HG02763 (cell line): ENCODE data around the gene GRPEL2.
A peak's percentile ranks its signal among the peaks of the same experiment; 100 is the strongest.

Experiments
- ATAC-seq: cut with Tn5 transposase; IDR thresholded peaks from one replicate; pipeline ENCODE4 v1.9.1; 2021; ENCODE audit warnings: mild to moderate bottlenecking, moderate library complexity; ENCODE audit not compliant: unreplicated experiment

The GRPEL2 gene

DNA sequence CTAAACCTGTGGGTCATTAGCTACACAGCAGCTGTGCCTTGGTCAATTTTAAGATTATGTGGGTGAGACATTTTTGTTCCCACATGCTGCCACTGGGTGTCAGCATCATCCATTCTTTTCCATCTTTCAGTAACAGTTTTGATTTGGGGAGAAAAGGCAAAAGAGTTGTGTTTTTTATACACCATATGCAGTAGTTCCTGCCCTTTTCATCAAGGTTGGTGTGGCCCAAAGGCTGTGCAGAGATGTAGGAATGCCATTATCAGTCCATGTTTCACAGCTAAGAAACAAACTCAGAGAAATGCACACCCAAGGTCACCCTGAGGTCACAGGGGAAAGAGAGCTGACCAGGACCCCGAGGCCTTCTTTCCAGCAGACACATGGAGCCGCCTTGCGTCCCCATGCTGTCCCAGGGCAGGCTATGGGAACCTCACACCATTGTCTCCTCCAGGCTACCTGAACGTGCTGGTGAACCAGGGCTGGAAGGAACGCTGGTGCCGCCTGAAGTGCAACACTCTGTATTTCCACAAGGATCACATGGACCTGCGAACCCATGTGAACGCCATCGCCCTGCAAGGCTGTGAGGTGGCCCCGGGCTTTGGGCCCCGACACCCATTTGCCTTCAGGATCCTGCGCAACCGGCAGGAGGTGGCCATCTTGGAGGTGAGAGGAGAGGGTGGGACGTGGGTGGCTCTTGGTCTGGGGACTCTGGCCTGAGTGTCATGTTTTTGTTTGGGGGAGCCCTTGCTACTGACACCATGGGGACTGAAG lies 27.8 kb upstream of the GRPEL2 start:
- ATAC-seq: no peak

DNA sequence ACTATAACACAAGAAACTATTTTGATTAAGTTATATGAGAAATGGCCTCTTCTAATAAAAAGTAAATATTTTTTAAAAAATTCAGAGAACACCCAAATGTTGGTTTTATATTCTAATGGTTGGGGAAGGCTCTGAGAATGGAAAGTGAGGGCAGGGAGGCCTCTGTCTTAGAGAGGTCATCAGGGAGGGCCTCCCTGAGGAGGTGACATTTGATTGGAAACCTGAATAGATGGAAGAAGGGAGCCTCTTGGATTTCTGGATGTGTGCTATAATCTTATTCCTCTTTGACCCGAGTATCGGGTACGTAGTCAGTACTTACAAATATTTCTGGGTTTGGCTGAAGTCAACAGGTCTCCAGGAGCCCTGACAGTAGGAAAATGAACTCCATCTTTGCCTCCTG lies 26.1 kb upstream of the GRPEL2 start:
- no peak for ATAC-seq

DNA sequence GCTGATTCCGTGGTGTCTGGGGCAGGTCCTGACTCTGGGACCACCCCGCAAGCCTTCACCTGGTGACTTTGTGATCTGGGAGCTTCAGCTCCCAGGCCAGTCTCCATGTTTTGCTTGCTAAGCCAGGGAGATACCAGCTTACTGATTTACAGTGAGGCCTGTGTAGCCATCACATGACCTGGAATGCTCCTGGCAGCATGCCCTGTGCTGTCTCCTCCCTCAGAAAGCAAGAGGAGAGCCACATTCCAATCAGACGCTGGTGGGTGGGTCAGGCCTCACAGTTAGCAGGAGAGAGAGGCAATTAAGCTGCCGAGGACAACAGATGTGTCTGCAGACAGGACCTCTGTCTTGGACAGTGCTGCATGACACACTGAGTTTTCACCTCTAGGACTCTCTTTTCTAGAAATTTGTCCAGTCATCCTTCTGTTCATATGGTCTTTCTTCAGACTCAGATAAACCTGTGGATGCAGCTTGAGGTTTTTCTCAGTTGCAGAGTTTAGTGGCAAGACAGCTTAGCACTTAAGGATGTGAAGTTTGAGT lies 24.4 kb upstream of the GRPEL2 start:
- no peak for ATAC-seq

DNA sequence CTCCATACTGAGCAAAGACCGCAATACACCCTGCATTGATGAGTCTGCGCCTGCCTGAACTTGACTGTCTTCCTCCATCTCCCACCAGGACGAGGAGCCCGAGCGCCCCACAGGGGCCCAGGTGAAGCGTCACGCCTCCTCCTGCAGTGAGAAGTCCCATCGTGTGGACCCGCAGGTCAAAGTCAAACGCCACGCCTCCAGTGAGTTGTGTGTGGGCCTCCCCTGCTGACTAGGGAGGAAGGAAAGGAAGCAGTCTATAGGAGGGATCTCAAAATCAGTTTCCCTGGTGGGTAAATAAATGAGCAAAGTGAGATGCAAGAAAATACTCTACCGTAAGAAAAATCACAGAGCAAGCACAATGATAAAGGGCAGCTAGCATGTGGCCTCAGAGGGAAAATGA lies 22.8 kb upstream of the GRPEL2 start:
- ATAC-seq: no peak

DNA sequence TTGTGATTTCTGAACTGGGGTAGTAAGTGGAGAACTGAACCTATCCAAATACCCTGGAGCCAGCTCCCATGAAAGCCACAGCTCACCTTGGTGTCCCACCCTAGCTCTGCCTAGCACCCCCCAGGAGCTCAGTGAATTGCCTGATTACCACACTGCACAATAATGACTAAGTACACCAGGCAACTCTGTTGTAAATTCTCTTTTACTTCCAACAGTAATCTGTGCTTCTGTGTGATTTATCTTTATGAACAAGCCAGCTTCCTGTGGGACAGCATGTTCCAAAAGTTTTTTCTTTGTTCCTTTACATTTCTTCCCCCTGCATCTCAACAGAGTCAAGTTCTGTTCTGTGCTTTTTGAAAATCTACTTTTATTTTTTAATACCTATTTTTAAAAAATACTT lies 22.1 kb upstream of the GRPEL2 start:
- ATAC-seq: no peak

DNA sequence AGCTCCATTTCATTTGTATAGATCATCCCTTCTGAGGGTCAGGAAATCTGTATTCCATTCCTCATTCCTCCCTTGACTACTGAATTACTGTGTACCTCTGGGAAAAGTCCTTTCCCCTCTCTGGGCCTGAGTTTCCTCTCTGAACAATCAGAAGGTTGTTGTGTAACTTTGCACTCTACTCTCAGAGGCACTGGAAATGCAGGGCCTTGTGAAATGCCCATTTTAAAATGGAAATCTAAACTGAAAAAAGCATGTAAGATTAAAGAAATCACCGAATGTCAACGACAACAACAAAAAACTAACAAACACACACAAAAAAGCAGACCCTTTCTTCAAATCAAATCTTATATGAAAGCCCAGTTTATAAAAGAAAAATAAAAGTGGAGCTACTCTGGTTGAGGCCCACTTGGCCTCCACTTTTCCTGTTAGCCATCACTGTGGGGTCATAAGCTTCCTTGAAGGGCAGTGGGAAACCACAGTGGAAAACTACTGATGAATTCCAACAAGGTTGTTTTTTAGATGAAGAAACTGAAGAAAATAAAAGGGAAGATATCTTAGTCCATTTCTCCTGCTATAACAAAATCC lies 21.6 kb upstream of the GRPEL2 start:
- ATAC-seq: no peak

DNA sequence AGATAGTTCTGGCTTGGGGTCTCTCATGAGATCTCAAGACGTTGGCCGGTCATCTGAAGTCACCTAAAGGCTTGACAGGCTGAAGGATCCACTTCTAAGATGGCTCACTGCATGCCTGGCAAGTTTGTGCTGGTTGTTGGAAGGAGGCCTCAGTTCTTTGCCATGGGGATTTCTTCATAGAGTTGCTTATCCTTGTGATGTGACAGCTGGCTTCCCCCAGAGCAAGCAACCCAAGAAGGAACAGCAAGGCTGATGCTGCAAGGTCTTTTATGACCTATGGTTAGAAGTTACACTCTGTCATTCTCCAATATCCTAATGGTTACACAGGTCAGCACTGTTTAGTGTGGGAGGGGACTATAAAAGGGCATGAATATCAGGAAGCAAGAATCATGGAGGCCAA lies 20.7 kb upstream of the GRPEL2 start:
- no peak for ATAC-seq

DNA sequence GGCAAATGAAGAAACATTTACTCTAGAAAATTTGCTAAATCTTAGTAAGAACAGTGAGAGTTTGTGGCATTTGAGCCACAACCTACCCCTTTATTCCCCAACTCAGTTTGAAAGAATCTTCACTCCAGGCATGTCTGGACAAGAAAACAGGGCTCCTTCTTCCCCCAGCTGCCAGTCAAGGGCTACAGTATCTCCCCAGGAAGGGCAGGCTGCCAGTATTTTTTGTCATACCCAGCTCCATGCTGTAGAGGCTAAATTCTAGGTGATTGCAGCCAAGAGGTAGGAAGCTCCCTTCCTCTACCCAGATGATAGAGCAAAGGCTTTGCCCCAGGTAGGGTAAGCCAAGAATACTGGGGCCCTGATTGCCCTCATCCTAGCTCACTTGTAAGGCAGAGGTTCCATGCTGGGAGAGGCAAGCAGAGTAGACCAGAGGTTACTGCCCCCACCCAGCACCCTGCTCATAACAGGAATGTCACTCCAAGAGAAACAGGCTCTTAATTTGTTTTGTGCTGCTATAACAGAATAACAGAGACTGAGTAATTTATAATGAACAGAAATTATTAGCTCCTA lies 20.0 kb upstream of the GRPEL2 start:
- ATAC-seq: no peak

DNA sequence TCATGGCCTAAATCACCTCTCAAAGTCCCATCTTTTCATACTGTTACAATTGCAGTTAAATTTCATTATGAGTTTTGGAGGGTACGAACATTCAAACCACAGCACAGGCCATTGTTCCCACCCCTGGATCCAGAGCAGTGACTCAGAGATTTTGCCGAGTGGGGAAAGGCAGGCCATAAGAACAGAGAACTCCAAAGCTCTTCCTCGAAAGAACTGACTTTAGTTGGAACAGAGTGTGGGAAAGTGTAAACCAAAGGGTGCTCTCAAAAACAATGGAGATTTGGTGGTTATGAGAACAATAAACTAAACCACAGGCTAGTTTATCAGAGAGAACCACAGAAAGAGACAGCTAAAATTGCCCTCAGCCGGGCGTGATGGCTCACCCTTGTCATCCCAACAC lies 19.4 kb upstream of the GRPEL2 start:
- no peak for ATAC-seq

DNA sequence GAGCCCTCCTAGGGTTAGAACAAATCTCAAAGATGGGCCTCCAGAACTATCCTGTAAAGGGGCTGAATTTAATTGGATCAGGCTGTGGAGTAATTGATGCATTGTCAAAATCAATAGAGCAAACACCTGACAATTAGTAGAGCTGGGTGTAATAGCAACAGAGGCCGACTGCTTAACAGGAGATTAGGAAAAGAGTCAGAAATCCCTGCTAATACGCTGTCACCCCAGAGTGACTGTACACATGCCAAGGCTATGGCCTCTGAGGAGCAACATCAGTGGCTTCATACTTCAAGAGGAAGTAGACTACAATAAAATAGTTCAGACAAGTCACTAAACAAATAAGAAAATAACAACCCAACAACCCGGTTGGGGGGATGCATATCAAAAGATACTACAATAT lies 18.7 kb upstream of the GRPEL2 start:
- no peak for ATAC-seq

DNA sequence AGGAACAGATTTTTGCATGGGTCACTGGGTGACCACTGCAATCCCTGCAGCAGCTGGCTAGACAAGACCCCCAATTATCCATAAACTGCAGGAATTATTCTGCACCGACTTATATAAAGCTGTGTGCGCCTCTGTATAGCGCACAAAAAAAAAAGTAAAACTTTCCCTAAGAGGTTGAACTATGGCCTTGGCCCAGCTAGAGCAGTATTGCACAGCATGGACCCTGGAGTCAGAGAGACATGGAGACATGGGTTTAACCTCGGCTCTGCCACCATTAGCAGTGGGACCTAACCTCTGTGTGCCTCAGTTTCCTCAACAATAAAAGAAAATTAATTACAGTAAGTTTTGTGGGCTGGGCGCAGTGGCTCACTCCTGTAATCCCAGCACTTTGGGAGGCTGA lies 17.1 kb upstream of the GRPEL2 start:
- ATAC-seq: no peak

DNA sequence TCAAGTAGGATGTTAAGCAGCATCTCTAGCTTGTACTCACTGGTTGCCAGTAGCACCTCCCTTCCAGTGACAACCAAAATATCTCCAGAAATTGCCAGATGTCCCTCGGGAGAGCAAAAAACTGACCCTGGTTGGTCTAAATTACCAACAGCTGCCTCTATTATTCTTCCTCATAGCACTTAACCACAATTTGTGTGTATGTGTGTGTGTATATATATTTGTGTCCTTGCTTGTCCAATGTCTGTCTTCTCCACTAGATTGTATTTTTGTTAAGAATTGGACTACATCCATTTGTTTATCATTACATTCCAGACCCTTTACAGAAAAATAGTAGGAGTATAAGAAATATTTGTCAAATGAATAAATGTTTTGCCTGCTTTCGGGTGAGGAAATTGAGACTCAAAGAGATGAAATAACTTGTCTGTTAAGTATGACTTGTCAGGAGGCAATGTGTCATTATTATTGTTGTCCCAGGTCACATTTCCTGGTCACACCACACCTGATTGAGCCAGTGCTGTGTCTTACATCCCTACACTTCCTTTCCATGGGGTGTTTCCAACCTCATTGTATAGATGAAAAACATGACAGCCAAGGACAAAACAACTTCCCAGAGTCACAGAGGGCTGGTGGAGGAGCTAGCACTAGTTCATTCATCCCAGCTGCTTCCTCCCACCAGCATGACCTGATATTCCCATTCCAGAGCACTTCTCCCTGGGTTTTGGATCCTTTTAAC lies 11.4 kb upstream of the GRPEL2 start:
- ATAC-seq: no peak

DNA sequence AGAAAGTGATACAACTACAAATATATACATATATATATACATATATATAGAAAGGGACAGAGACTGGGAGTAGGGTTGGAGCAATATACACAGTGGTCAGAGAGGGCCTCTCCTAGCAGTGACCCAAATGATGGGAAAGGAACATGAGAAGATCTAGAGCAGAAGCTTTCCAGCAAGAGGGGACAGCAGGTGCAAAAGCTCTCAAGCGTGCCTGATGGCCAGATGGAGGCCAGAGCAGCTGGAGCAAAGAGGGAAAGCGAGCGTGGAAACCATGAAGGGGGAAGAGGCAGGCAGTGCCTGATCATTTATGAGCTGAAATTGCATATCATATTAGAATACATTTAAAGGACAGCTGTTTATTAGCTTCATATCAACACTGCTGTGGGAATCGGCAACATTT lies 7.6 kb upstream of the GRPEL2 start:
- no peak for ATAC-seq

DNA sequence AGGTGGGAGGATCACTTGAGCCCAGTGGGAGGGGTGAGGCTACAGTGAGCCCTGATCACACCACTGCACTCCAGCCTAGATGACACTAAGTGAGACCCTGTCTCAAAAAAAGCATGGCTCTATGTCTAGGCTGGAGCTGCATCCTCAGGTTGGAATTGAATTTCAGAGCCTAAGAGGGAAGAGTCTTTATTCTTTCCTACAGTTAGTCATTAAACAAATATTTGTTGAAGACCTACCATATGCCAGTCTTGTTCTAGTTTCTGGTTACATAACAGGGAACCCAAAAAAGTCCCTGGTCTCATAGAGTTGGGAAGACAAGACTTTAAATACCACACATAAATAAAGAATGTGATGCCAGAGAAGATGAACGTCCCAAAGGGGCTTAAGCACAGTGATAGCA lies 6.9 kb upstream of the GRPEL2 start:
- no peak for ATAC-seq

DNA sequence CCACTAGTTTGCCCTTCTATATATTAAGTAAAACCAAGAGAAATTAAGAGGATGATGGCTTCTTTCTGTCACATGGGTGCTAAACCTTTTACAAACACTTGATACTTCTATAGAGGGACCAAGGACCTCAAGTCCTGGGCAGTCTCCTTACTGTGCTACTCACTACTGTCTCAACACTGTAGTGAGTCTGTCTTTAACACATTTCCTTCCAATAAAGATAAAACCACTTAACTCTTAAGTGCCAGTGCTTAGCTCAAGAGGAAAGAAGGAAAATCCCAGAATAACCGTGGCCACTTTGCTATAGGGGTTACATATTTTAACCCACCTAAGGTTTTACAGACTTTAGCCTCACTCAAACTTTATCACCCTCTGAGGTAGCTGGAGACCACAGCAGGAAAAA lies 4.4 kb upstream of the GRPEL2 start:
- ATAC-seq: no peak

DNA sequence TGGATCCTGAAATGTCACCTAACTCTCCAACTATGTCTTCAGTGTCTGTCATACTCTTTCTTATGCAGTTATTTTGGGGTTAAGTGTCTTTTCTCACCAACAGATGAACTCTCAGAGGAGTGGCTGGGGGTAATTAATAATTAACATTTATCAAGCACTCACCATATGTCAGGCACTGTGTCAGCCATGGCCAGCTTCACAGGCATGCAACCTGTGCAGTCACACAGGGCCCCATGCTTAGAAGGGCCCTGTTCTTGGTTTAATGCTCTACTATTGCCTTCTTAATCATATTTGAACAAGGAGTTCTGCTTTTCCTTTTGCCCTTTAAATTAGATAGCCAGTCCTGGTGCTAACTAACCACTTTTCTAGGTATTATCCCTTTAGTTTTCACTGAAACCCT lies 3.4 kb upstream of the GRPEL2 start:
- no peak for ATAC-seq

DNA sequence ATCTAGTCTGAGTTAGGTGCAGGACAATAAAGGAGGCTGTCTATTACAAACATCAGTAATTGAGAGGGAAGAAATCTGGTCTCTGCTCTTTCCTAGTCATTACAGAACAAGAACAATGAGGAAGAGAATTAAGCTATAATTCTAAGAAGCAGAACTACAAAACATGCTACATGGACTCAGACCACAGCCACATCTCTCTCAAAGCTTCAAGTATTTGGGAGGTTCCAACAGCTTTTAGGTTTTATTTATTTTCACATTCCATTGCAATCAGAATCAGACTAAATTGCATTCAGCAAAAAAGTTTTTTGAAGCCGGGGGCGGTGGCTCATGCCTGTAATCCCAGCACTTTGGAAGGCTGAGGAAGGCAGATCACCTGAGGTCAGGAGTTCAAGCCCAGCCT lies 1.1 kb upstream of the GRPEL2 start:
- no peak for ATAC-seq

DNA sequence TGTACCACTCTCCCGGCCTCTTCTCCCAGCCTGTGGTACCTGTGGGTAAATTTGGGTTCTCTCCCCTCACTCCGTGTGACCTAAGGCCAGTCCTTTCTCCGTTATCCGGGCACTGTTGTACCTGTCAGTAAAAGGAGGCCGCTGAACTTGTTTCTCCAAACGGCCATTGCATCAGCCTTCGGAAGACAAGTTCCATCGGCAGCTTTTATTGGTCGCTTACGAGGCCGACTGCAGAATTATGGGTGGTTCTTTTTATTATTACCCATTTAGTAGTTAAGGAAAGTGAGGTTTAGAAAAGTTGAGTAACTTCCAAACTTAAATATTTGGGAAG lies 558 bp downstream of the GRPEL2 start:
- peak; percentile 10 for ATAC-seq

DNA sequence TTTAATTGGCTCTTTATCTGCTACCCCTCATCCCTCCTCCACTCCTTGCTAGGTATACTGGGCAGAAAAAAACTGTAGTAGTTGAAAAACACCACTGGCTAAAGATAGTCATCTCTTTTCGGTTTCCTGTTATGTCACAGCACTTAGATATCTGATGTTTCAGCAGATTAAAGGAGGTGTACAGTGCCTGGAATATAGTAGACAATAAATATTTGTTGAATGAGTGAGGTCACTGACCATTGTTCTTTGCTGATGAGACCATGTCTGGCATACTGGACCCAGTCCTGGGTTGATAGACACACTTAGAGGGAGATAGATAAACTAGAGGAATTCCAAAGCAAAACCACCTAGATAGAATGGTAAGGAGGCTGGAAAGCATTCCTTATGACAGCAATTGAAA lies 3.2 kb downstream of the GRPEL2 start:
- ATAC-seq: no peak

DNA sequence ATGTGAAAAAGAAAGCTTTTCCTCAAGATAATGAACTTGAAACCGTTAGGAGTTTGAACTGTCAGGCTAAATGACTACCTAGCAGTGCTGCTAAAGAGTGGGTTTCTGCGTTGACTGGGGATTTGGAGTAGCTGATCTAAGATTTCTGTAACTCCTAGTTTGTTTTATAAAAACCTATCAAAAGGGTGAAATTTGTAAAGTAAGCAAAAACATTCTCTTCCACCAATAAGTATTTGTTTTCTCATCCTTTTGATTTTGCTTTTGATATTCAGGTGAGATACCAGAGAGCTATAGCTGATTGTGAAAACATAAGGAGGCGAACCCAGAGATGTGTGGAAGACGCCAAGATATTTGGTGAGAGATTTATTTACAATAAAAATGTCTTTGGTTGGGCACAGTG lies 4.1 kb downstream of the GRPEL2 start:
- no peak for ATAC-seq

DNA sequence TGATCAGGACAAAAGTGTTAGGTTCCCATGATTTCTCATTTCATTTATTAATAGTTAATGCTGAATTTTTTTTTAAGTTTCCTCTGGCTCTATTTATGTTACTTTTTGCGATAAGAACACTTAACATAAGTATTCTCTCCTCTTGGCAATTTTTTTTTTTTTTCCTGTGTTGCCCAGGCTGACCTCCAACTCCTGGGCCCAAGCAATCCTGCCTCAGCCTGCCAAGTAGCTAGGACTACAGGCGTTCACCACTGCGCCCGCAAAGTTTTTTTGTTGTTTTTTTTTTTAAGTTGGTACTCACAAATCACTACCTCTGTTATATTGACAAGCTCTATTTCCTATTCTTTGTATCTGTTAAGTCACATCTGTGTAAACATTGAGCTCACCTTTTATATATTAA lies 6.9 kb downstream of the GRPEL2 start:
- ATAC-seq: no peak

DNA sequence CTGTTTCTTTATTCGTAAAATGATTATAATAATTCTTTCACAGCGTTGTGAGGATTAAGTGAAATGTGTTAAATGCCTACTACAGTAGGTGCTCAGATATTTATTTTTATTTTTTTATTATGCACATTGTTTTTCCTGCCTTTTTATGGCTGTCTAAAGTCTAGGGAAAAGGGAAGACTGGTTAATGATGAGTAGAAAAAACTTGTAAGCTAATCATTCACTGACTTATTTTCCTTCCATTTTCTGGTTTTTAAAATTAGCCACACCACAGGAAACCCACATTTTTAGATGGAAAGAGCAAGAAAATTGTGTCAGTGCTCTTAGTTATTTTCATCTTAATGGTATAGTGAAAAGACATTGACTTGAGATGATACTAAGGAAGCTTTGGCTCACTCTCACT lies 8.6 kb downstream of the GRPEL2 start:
- no peak for ATAC-seq
